RWPE2 (cell line): ENCODE measurements around the gene GDF10.

Experiments
- ATAC-seq: fragments of 200-7000 bp; cut with Tn5 transposase; 3 replicates; pipeline ENCODE4 v1.9.1; 2021; ENCODE audit warnings: low read depth
- DNase-seq: peaks from one replicate; pipeline ENCODE4 v3.0.0-alpha.2; 2020; ENCODE audit warnings: low spot score
- H3K27ac ChIP-seq: fragments of 450-650 bp; 2 replicates; pipeline ENCODE4 v1.5.1; 2017; ENCODE audit warnings: mild to moderate bottlenecking; ENCODE audit not compliant: poor library complexity, severe bottlenecking
- H3K27me3 ChIP-seq: fragments of 250-450 bp; sonication (Bioruptor Pico); 2 replicates; pipeline ENCODE4 v1.5.1; 2021; ENCODE audit warnings: mild to moderate bottlenecking, moderate library complexity; ENCODE audit not compliant: insufficient read depth, poor library complexity, severe bottlenecking
- H3K36me3 ChIP-seq: fragments of 250-450 bp; sonication (Bioruptor Pico); 2 replicates; pipeline ENCODE4 v1.5.1; 2020; ENCODE audit warnings: low read depth, mild to moderate bottlenecking, moderate library complexity
- H3K4me1 ChIP-seq: fragments of 250-450 bp; sonication (Bioruptor Pico); 2 replicates; pipeline ENCODE4 v1.5.1; 2021; ENCODE audit warnings: mild to moderate bottlenecking, moderate library complexity; ENCODE audit not compliant: insufficient read depth, poor library complexity, severe bottlenecking
- H3K4me3 ChIP-seq: fragments of 250-450 bp; sonication (Bioruptor Pico); 2 replicates; pipeline ENCODE4 v1.5.1; 2021; ENCODE audit warnings: mild to moderate bottlenecking, moderate library complexity; ENCODE audit not compliant: severe bottlenecking
- H3K9me3 ChIP-seq: fragments of 250-450 bp; sonication (Bioruptor Pico); 2 replicates; pipeline ENCODE4 v1.5.1; 2021; ENCODE audit warnings: mild to moderate bottlenecking, moderate library complexity; ENCODE audit not compliant: severe bottlenecking
- TF ChIP-seq, protein P1 (sequence below): fragments of 450-650 bp; IDR thresholded peaks from one replicate; pipeline ENCODE4 v1.5.1; 2017; ENCODE audit warnings: mild to moderate bottlenecking, moderate library complexity; ENCODE audit not compliant: poor library complexity, severe bottlenecking

GDF10 gene

DNA sequence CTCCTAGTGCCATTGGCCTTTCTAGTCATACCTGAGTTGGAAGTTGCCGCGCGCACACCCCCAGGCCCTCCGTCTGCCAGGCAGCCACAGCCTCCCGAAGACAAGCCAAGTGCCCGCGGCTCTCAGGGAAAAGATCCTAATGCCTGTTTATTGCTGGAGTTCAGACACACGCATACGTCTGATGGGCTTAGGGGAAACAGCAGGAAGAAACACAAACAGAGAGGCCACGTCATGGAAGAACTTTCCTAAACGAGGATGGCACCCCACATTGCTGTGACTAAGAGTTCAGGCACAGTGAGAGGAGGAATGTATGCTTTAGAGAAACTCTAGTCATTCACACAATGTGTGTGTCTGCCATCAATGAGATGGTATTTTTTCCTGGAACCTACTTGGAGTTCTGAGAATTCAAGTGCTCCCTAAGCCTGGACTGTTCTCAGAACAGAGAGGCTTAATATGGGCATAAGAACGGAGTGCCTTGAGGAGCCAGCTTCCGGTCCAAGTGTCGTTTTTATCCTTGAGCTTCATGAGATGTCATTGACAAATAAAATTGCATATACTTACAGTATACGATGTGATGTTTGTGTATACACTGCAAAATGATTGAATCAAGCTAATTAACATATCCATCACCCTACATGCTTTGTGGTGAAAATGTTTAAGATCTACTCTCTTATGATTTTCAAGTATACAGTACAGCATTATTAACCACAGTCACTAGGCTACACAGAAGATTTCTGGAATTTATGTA is 36.6 kb downstream of the GDF10 start:
- ATAC-seq (no peak), DNase-seq (peak; percentile 24)
- no peaks in the 10 kb centered on the region for H3K36me3 ChIP-seq
- H3K27ac ChIP-seq = no peak overlapping the region
- no peaks in the 10 kb centered on the region for H3K4me1 ChIP-seq
- H3K27me3 ChIP-seq = peaks cover 11% of the 10 kb centered on the region
- no peak overlapping the region for H3K4me3 ChIP-seq
- TF ChIP-seq, protein P1, sequence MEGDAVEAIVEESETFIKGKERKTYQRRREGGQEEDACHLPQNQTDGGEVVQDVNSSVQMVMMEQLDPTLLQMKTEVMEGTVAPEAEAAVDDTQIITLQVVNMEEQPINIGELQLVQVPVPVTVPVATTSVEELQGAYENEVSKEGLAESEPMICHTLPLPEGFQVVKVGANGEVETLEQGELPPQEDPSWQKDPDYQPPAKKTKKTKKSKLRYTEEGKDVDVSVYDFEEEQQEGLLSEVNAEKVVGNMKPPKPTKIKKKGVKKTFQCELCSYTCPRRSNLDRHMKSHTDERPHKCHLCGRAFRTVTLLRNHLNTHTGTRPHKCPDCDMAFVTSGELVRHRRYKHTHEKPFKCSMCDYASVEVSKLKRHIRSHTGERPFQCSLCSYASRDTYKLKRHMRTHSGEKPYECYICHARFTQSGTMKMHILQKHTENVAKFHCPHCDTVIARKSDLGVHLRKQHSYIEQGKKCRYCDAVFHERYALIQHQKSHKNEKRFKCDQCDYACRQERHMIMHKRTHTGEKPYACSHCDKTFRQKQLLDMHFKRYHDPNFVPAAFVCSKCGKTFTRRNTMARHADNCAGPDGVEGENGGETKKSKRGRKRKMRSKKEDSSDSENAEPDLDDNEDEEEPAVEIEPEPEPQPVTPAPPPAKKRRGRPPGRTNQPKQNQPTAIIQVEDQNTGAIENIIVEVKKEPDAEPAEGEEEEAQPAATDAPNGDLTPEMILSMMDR = no peak
- no peaks in the 10 kb centered on the region for H3K9me3 ChIP-seq

DNA sequence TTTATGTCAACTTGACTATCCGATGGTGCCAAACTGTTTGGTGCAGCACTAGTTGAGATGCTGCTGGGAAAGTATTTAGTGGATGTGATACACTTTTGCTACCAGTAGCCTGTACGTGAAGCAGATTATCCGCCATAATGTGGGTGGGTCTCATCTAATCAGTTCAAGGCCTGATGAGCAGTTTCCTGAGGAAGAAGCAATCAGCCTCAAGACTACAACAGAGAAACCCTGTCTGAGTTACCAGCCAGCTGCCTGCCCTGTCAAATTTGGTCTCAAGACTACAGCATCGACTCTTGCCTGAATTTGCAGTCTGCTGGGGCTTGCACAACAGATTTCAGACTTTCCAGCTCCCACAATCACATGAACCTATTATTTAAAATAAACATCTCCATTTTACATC is 37.3 kb downstream of the GDF10 start:
- DNase-seq (peak; percentile 8), ATAC-seq (no peak)
- Histone ChIP-seq H3K27ac (no peak overlapping the region), H3K9me3 (no peaks in the 10 kb centered on the region), H3K4me3 (no peak overlapping the region), H3K4me1 (no peaks in the 10 kb centered on the region), H3K27me3 (peaks cover 11% of the 10 kb centered on the region), H3K36me3 (no peaks in the 10 kb centered on the region)
- TF ChIP-seq, protein P1 = no peak

DNA sequence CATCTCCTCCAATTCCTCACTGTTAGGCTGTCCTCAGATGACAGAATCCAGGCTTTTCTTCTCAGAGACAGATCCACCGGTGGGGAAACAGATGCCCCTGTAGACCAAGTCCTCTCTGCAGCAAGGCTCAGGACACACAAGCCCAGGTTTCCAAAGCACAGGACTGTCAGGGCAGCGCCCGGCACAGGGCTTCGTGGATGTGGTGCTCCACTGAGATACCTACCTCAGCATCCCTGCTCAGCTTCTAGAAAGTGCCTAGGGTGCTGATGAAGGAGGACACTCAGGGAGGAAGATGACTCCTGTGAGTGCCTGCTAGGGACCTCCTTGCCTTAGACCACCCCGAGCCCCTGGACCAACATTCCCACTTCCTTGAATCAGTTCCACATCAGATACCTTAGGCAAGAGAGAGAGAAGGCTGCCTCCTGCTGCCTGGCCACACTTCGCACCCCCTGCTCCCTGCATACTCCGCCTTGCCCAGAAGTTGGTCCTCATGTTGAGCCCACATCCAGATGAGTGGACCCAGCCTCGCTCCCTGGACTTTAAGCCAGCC is 39.3 kb downstream of the GDF10 start:
- ATAC-seq (no peak), DNase-seq (peak; percentile 31)
- Histone ChIP-seq H3K27ac (no peak overlapping the region), H3K4me3 (no peak overlapping the region), H3K4me1 (no peaks in the 10 kb centered on the region), H3K27me3 (peaks cover 3% of the 10 kb centered on the region), H3K36me3 (no peaks in the 10 kb centered on the region), H3K9me3 (no peaks in the 10 kb centered on the region)
- TF ChIP-seq, protein P1 = no peak

DNA sequence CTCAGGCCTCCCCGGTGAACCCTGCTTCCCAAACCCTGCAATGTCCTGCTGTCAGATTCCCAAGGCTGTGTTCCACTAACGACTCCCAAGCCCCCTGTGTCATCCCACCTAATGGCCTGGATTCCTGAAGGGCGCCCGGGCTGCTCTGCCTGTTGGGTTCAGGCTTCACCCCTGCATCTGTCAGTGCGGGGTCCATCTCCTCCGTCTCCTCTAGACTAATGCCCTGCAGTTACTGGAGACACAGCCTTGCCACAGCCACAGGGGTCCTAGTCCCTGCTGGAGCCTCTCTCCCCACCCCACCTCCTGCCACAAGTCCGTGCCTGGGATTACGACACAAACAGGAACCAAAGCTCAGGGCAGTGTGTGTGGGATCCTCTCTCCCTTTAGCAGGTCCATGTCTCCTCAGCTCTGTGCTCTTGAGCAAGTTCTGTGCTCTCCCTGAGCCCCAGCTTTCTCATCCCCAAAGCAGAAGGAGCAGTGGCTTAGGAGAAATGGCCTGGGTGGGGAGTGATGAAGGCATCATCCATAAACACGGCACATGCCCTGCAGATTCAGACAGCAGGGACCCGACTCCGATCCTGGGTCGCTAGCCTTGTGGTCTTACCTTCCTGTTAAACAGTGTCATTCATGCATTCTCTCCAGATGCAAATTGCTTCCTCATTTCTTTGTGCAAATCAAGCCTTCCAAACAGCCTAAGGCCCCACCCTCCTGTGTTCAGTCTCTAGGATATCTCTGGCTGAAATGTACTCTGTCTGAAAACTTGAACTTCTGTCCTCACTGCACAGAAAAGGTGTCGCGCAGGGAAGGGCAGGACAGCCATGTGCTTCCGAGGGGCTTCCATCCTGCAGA is 40.0 kb downstream of the GDF10 start:
- Histone ChIP-seq H3K27me3 (no peaks in the 10 kb centered on the region), H3K4me1 (no peaks in the 10 kb centered on the region), H3K4me3 (no peak overlapping the region), H3K36me3 (no peaks in the 10 kb centered on the region), H3K9me3 (no peaks in the 10 kb centered on the region), H3K27ac (no peak overlapping the region)
- DNase-seq (peak; percentile 55), ATAC-seq (peak; percentile 10; the same call in 1 of the 3 replicates)
- TF ChIP-seq, protein P1 = no peak
